Bronchial epithelial cell (primary cell): Measurements from ENCODE around the gene RAPGEF4. TPM values are rescaled to one million over a fixed set of nuclear protein-coding genes. Genes with fewer than 3 reads are reported as not detected.

ENCODE experiments used
- DNase-seq: peaks from one replicate; pipeline ENCODE4 v3.0.0-alpha.2; 2010; ENCODE audit warnings: low read depth
- FAIRE-seq: peaks from 2 replicates; lab custom pipeline; 2011; peaks lifted over from hg19 to GRCh38; lab: Jason Lieb, UNC
- H3K27me3 ChIP-seq: 2 replicates; pipeline ENCODE4 v1.5.1; 2011; ENCODE audit warnings: low read length; ENCODE audit not compliant: control insufficient read depth, insufficient read depth
- H3K36me3 ChIP-seq: 2 replicates; pipeline ENCODE4 v1.5.1; 2011; ENCODE audit warnings: low read length; ENCODE audit not compliant: control insufficient read depth, insufficient read depth
- H3K4me3 ChIP-seq: 2 replicates; pipeline ENCODE4 v1.5.1; 2011; ENCODE audit warnings: mild to moderate bottlenecking, low read depth, low read length, control low read depth
- total RNA-seq: library from RNA; depleted of rRNA; stranded (reverse); fragments of >200 nt; gene quantifications from 2 replicates; pipeline ENCODE4 v1.2.1, GENCODE V29; 2014
- TF ChIP-seq, protein P1 (sequence below): IDR thresholded peaks from 2 replicates; pipeline ENCODE4 v1.5.1; 2011; ENCODE audit warnings: mild to moderate bottlenecking, moderate library complexity, low read length, control low read depth, inconsistent platforms; ENCODE audit not compliant: insufficient read depth, severe bottlenecking

The RAPGEF4 gene
- total RNA-seq, 1 donor from 2014 or later, result 0.26 TPM

DNA sequence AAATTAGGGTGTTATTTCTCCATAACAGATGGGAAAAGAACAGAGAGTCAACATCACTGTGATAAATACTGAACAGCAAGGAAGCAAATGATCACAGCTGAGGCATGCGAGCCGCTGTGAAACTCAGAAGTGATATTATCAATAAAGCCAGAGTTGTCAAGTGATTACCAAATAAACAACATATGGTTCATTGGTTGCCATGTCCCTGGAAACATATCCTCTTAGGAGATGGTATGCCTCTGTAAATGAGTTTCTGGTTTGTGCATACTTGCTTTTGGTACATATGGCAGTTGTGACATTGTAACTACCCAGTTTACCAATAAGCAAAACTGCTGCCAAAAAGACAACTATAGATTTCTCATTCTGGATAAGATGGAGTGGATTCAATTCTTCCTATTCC lies 23.8 kb downstream of the RAPGEF4 start:
- Histone ChIP-seq H3K36me3 (no peaks in the 10 kb centered on the region), H3K27me3 (no peaks in the 10 kb centered on the region), H3K4me3 (no peak overlapping the region)
- FAIRE-seq (no peak), DNase-seq (no peak)
- TF ChIP-seq, protein P1, sequence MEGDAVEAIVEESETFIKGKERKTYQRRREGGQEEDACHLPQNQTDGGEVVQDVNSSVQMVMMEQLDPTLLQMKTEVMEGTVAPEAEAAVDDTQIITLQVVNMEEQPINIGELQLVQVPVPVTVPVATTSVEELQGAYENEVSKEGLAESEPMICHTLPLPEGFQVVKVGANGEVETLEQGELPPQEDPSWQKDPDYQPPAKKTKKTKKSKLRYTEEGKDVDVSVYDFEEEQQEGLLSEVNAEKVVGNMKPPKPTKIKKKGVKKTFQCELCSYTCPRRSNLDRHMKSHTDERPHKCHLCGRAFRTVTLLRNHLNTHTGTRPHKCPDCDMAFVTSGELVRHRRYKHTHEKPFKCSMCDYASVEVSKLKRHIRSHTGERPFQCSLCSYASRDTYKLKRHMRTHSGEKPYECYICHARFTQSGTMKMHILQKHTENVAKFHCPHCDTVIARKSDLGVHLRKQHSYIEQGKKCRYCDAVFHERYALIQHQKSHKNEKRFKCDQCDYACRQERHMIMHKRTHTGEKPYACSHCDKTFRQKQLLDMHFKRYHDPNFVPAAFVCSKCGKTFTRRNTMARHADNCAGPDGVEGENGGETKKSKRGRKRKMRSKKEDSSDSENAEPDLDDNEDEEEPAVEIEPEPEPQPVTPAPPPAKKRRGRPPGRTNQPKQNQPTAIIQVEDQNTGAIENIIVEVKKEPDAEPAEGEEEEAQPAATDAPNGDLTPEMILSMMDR, result no peak

DNA sequence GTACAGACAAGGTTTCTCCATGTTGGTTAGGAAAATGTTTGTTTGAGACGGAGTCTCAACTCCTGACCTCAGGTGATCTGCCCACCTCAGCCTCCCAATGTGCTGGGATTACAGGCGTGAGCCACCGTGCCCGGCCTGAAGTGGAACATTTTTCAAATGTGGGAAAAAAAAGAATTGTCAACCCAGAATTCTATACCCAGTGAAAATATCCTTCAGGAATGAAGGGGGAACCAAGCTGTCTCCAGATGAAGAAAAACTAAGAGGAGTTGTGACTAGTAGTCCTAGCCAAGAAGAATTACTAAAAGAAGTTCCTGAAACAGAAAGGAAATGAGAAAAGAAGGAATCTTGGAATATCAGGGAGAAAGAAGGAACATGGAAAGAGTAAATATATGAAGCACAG lies 25.7 kb downstream of the RAPGEF4 start:
- no peaks in the 10 kb centered on the region for H3K27me3 ChIP-seq
- no peak for FAIRE-seq
- TF ChIP-seq, protein P1, result no peak

DNA sequence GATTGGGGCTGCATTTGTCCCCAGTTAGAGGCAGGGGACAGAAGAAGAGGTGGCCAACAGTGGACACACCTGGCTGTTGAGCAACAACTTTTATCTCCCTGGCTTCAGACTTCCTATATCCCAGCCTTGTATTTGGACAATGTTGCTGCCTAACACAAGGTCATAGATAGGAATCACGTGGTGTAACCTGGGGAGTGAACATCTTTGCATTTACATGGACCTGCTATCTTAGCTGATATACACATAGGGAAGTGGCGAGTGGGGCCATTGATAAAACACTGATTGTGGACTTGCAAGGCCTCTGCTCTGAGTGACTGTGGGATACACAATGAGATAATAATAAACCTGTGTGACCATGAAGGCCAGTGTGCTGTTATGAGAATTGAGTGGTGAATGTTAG lies 26.9 kb downstream of the RAPGEF4 start:
- TF ChIP-seq, protein P1, result no peak
- FAIRE-seq (no peak), DNase-seq (no peak)
- Histone ChIP-seq H3K27me3 (no peaks in the 10 kb centered on the region), H3K36me3 (no peaks in the 10 kb centered on the region), H3K4me3 (no peak overlapping the region)

More for the DNA sequence above, 25.7 kb downstream of the RAPGEF4 start:
- Histone ChIP-seq H3K4me3 (no peak overlapping the region), H3K36me3 (no peaks in the 10 kb centered on the region)
- DNase-seq, result no peak

DNA sequence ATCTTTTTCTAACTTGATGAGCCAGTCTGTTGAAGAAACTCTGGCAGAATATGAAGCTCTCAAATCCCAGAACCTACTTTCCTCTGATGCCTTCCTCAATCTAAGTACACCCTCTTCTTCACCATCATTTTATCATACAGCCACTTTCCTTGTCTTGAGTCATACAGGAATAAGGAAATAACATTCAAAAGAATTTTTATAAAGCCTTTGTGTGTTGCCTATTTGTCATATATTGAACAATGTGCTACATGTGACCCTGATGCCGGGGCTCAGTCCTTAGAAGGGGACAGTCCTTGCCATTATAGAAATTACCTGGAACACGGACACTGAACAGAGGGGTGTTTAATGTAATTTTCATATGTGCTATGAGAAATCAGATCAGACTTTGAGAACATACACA lies 27.4 kb downstream of the RAPGEF4 start:
- DNase-seq (peak; percentile 16), FAIRE-seq (no peak)
- Histone ChIP-seq H3K27me3 (no peaks in the 10 kb centered on the region), H3K4me3 (no peak overlapping the region), H3K36me3 (no peaks in the 10 kb centered on the region)
- TF ChIP-seq, protein P1, result no peak

DNA sequence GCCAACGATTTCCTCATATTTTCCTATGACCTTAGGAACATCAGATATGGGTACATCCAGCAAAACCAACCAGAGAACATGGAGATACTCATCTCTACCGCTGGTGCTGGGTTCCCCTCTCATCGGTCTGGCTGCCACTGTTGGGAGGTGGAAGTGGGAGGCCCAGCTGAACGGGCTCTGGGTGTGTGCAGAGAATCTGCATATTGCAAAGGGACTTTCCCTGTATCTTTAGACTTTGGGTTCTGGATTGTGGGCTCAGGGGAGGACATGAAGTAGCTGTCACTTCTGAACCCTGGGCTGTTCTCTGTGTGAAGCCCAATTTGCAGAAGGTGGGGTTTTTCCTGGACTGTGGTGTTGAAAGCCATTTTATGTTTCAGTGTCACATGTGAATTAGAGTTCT lies 30.0 kb downstream of the RAPGEF4 start:
- Histone ChIP-seq H3K27me3 (no peaks in the 10 kb centered on the region), H3K36me3 (no peaks in the 10 kb centered on the region), H3K4me3 (no peak overlapping the region)
- no peak for FAIRE-seq
- TF ChIP-seq, protein P1, result no peak
- no peak for DNase-seq

DNA sequence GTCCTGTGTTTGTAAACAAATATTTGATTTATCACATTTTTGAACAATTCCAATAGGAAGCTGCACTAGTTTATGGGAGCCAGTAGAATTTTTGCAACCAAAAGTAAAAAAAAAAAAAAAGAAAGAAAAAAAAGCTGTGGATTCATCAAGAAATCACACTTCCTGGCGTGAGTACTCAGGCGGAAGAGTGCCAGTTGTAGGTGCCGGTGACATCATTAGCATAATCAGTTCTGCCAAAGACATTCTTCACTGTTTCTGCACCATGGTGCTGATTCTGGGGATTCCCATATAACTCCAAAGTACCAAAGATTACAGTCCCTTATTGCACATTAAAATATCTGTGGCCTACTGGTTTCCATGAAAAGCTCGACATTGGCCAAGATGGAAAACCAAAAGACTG lies 32.8 kb downstream of the RAPGEF4 start:
- TF ChIP-seq, protein P1, result no peak
- DNase-seq (no peak), FAIRE-seq (no peak)
- H3K4me3 ChIP-seq, result no peak overlapping the region
- H3K27me3 ChIP-seq, result no peaks in the 10 kb centered on the region
- H3K36me3 ChIP-seq, result no peaks in the 10 kb centered on the region
